HEK293 (cell line): ENCODE measurements around the gene CAMKK1.

Experiments
- CTCF ChIA-PET: fragments of 350-600 bp; formaldehyde crosslinking; extraction: SDS; loops from one replicate; lab custom pipeline; 2021; ENCODE audit warnings: antibody characterized with exemption; lab: Yijun Ruan, JAX
- POLR2A ChIA-PET: fragments of 300-600 bp; formaldehyde crosslinking; extraction: SDS; loops from one replicate; lab custom pipeline; 2020; ENCODE audit warnings: antibody characterized with exemption, inconsistent platforms; lab: Yijun Ruan, JAX
- H3K27ac ChIP-seq: fragments of 200-500 bp; sonication (Bioruptor generic); 2 replicates; pipeline ENCODE4 v1.5.1; 2014; ENCODE audit warnings: low read depth, low read length, control low read depth, inconsistent platforms; ENCODE audit errors: extremely low read depth
- H3K36me3 ChIP-seq, 2 experiments: fragments of 200-500 bp in 1 of 2; sonication (Bioruptor generic) in 1 of 2; 1 replicate in 1 of 2; 2 replicates in 1 of 2; pipeline ENCODE4 v1.5.1; 2014 to 2017; ENCODE audit warnings: inconsistent platforms in 2 of 2, low read length in 2 of 2; ENCODE audit not compliant: control insufficient read depth in 2 of 2, insufficient read depth in 1 of 2
- H3K4me1 ChIP-seq: fragments of 200-500 bp; sonication (Bioruptor generic); 2 replicates; pipeline ENCODE4 v1.5.1; 2014; ENCODE audit warnings: mild to moderate bottlenecking, low read length, inconsistent platforms; ENCODE audit not compliant: control insufficient read depth, insufficient read depth
- H3K4me3 ChIP-seq: 2 replicates; pipeline ENCODE4 v1.5.1; 2011; ENCODE audit warnings: low read depth, mild to moderate bottlenecking, control low read depth, low read length, moderate library complexity
- H3K9me3 ChIP-seq: fragments of 200-500 bp; sonication (Bioruptor generic); 2 replicates; pipeline ENCODE4 v1.5.1; 2014; ENCODE audit warnings: low read depth, low read length, inconsistent platforms; ENCODE audit not compliant: control insufficient read depth, insufficient read depth
- FEZF1 ChIP-seq: fragments of 450-650 bp; formaldehyde crosslinking; IDR thresholded peaks from 2 replicates; pipeline ENCODE4 v1.5.1; 2016; ENCODE audit warnings: missing biosample characterization, missing genetic modification characterization
- GLIS1 ChIP-seq: fragments of 450-650 bp; formaldehyde crosslinking; IDR thresholded peaks from 2 replicates; pipeline ENCODE4 v1.5.1; 2016; ENCODE audit warnings: missing biosample characterization, missing genetic modification characterization
- SCRT1 ChIP-seq: fragments of 450-650 bp; formaldehyde crosslinking; IDR thresholded peaks from 2 replicates; pipeline ENCODE4 v1.5.1; 2016; ENCODE audit warnings: missing biosample characterization, missing genetic modification characterization, borderline replicate concordance
- SP2 ChIP-seq: fragments of 450-650 bp; formaldehyde crosslinking; IDR thresholded peaks from 2 replicates; pipeline ENCODE4 v1.5.1; 2016; ENCODE audit warnings: missing biosample characterization, missing genetic modification characterization
- YY2 ChIP-seq: fragments of 450-650 bp; formaldehyde crosslinking; IDR thresholded peaks from 2 replicates; pipeline ENCODE4 v1.5.1; 2016; ENCODE audit warnings: missing biosample characterization, missing genetic modification characterization
- ZBTB20 ChIP-seq: fragments of 450-650 bp; formaldehyde crosslinking; IDR thresholded peaks from 2 replicates; pipeline ENCODE4 v1.5.1; 2016; ENCODE audit warnings: missing biosample characterization, missing genetic modification characterization
- ZBTB21 ChIP-seq: fragments of 450-650 bp; formaldehyde crosslinking; IDR thresholded peaks from 2 replicates; pipeline ENCODE4 v1.5.1; 2017; ENCODE audit warnings: missing biosample characterization, missing genetic modification characterization
- ZNF114 ChIP-seq: fragments of 450-650 bp; formaldehyde crosslinking; IDR thresholded peaks from 2 replicates; pipeline ENCODE4 v1.5.0; 2017; ENCODE audit warnings: missing biosample characterization, missing genetic modification characterization
- ZNF157 ChIP-seq: fragments of 450-650 bp; formaldehyde crosslinking; IDR thresholded peaks from 2 replicates; pipeline ENCODE4 v1.5.1; 2016; ENCODE audit warnings: missing biosample characterization, missing genetic modification characterization
- ZNF174 ChIP-seq: fragments of 450-650 bp; formaldehyde crosslinking; IDR thresholded peaks from 2 replicates; pipeline ENCODE4 v1.5.0; 2017; ENCODE audit warnings: missing biosample characterization, mild to moderate bottlenecking, missing genetic modification characterization
- ZNF335 ChIP-seq: fragments of 450-650 bp; formaldehyde crosslinking; conservative IDR thresholded peaks from 2 replicates; pipeline ENCODE4 v1.5.1; 2016; ENCODE audit warnings: missing biosample characterization, missing genetic modification characterization
- ZNF341 ChIP-seq: fragments of 450-650 bp; formaldehyde crosslinking; IDR thresholded peaks from 2 replicates; pipeline ENCODE4; 2016; ENCODE audit warnings: low read depth, missing biosample characterization, missing genetic modification characterization
- ZNF837 ChIP-seq: fragments of 450-650 bp; formaldehyde crosslinking; IDR thresholded peaks from 2 replicates; pipeline ENCODE4 v1.5.1; 2016; ENCODE audit warnings: missing biosample characterization, missing genetic modification characterization
- TF ChIP-seq, protein P1 (sequence below): fragments of 450-650 bp; formaldehyde crosslinking; IDR thresholded peaks from 2 replicates; pipeline ENCODE4 v1.5.1; 2016; ENCODE audit warnings: missing biosample characterization, missing genetic modification characterization

CAMKK1 gene

DNA sequence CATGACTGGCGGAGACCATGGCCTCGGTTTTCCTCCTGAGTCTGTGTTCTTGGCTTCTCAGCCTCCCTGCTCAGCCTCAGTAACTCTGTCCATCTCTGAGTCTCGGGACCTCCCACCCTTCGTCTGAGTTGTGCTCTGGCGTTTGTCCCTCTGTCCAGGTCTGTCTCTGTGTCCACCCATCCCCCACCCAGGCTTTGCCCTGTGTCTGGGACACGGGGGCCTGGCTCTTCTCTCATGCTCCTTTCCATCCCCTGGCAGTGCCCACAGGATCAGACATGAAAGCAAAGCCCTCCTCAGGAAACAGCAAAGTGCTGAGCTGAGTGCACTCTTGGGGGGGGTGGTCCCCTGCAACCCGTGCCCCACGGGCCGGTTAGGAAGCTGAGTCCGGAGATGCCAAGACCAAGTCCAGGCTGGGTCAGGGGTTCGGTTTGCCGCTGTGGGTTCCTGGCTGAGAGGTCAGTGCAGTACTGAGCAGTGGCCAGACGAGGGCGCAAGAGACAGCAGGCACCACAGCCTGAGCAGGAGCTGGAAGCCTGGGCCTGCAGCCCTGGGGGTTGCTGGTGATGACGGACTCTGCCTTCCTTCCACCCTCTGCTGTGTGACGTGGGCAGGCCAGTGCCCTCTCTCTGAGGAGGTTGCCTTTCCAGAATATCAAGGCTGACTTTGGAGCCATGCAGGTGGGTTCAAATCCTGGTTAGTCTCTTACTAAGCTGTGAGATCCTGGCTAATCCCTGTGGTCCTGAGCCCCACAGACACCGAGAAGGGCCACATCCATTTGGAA is 20.9 kb upstream of the CAMKK1 start (continued):
- TF ChIP-seq ZNF341 (tag by site-specific recombination) (peak; percentile 43), GLIS1 (tag by site-specific recombination) (peak; percentile 79)

DNA sequence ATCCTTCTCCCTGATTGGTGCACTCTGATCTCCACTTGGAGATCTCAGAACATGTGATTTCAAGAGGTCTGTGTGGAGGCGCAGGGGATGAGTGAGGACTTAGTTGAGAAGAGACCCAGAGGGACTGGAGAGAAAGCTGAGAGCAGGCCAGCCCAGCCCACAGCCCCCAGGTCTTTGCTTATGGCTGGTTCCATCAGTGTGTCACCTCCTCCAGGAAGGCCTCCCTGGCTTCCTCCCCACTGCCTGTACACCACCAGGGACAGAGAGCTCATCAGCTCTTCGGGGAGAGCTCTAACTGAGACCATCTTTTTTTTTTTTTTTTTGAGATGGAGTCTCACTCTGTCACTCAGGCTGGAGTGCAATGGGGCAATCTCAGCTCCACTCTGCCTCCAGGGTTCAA is 20.0 kb upstream of the CAMKK1 start:
- TF ChIP-seq GLIS1 (tag by site-specific recombination) = no peak
- no peak for TF ChIP-seq ZBTB21 (tag by site-specific recombination)
- TF ChIP-seq YY2 (tag by site-specific recombination) = no peak
- no peak for TF ChIP-seq ZNF157 (tag by site-specific recombination)
- TF ChIP-seq ZNF837 (tag by site-specific recombination) = no peak
- TF ChIP-seq ZNF335 (tag by site-specific recombination) = no peak
- TF ChIP-seq ZNF114 (tag by site-specific recombination) = no peak
- no peak for TF ChIP-seq FEZF1 (tag by site-specific recombination)
- no peak for TF ChIP-seq ZNF174 (tag by site-specific recombination)
- TF ChIP-seq, all 188 proteins: peak for 0
- no peaks in the 10 kb centered on the region for H3K9me3 ChIP-seq
- peaks cover 2% of the 10 kb centered on the region; the same call in 1 of the 2 replicates for H3K4me1 ChIP-seq
- H3K27ac ChIP-seq = no peak overlapping the region
- ChIA-PET CTCF (interaction anchor here (0.6 to 5.3 kb wide), 29 partner anchors 10 to 1764 kb away, joined by 3 to 124 read pairs (median 7); partner anchors contain the start of genes CAMKK1 and NCBP3), POLR2A (no interaction called here)
- H3K36me3 ChIP-seq = no peaks in the 10 kb centered on the region
- H3K4me3 ChIP-seq = no peak overlapping the region

DNA sequence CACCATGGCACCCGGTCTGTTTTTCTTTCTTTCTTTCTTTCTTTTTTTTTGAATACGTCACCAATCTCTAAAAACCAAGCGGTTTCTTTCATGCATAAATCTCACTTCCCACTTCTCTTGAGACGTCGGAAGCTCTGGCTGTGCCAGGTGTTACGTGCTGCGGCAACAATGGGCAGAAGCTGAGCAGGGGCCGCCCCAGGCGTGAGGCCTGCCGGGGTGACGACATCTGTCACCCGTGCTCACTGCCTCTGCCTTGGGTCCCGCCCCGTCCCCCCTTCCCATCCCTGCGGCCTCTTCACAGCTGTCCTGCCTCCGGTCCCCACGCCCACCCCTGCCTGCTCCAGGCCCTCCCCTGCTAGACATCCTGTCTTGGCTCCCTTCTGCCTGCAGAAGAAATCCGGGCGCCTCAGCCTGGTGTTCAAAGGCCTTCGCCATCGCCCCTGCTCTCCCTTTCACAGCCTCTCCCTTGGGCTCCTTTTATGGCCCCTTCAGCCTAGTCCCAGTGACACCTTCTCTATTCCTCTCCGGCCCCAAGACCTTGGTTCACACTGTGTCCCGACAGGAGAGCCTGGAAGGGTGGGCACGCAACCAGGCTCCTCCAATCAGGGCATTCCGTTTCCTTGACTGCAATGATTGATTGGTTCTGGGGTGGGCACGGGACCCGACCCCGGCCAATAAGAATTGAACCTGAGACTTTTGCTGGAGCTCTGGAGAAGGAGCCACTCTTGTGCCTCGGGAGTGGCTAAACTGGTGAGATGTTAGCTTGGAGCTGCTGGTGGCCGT is 18.6 kb upstream of the CAMKK1 start:
- H3K36me3 ChIP-seq = no peaks in the 10 kb centered on the region
- H3K4me3 ChIP-seq = no peak overlapping the region
- H3K27ac ChIP-seq = no peak overlapping the region
- CTCF ChIA-PET = interaction anchor here (0.6 to 5.3 kb wide), 8 partner anchors 8 to 499 kb away, joined by 3 to 60 read pairs (median 4); no protein-coding TSS in a partner anchor
- TF ChIP-seq, protein P1, sequence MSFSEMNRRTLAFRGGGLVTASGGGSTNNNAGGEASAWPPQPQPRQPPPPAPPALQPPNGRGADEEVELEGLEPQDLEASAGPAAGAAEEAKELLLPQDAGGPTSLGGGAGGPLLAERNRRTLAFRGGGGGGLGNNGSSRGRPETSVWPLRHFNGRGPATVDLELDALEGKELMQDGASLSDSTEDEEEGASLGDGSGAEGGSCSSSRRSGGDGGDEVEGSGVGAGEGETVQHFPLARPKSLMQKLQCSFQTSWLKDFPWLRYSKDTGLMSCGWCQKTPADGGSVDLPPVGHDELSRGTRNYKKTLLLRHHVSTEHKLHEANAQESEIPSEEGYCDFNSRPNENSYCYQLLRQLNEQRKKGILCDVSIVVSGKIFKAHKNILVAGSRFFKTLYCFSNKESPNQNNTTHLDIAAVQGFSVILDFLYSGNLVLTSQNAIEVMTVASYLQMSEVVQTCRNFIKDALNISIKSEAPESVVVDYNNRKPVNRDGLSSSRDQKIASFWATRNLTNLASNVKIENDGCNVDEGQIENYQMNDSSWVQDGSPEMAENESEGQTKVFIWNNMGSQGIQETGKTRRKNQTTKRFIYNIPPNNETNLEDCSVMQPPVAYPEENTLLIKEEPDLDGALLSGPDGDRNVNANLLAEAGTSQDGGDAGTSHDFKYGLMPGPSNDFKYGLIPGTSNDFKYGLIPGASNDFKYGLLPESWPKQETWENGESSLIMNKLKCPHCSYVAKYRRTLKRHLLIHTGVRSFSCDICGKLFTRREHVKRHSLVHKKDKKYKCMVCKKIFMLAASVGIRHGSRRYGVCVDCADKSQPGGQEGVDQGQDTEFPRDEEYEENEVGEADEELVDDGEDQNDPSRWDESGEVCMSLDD (tag by site-specific recombination) = no peak
- TF ChIP-seq ZBTB20 (tag by site-specific recombination) = no peak
- no peak for TF ChIP-seq SCRT1 (tag by site-specific recombination)
- TF ChIP-seq SP2 (tag by site-specific recombination) = peak; percentile 48
- TF ChIP-seq, all 188 proteins: peak for 1
- H3K9me3 ChIP-seq = no peaks in the 10 kb centered on the region
- POLR2A ChIA-PET = interaction anchor here (0.6 kb wide), 1 partner anchor 156 kb away, joined by 4 read pairs; no protein-coding TSS in a partner anchor
- no peaks in the 10 kb centered on the region for H3K4me1 ChIP-seq
